ENCODE measurements around the gene FOXC1. TPM values are rescaled to one million over a fixed set of nuclear protein-coding genes. Genes with fewer than 3 reads are reported as not detected.

The FOXC1 gene
- total RNA-seq, 4 donors from 2014 or later = 0.75 to 0.96 (median 0.79) TPM

GRCh38 chr6:1585669-1586049 lies 24.1 kb upstream of the FOXC1 start:
- TF ChIP-seq POLR2AphosphoS5 (IDR thresholded peaks at IDR 0.05) (no peak), POLR2A (IDR thresholded peaks at IDR 0.05) (no peak), EP300 (IDR thresholded peaks at IDR 0.05; ENCODE audit: low read depth) (no peak)
- TF ChIP-seq, protein P1, sequence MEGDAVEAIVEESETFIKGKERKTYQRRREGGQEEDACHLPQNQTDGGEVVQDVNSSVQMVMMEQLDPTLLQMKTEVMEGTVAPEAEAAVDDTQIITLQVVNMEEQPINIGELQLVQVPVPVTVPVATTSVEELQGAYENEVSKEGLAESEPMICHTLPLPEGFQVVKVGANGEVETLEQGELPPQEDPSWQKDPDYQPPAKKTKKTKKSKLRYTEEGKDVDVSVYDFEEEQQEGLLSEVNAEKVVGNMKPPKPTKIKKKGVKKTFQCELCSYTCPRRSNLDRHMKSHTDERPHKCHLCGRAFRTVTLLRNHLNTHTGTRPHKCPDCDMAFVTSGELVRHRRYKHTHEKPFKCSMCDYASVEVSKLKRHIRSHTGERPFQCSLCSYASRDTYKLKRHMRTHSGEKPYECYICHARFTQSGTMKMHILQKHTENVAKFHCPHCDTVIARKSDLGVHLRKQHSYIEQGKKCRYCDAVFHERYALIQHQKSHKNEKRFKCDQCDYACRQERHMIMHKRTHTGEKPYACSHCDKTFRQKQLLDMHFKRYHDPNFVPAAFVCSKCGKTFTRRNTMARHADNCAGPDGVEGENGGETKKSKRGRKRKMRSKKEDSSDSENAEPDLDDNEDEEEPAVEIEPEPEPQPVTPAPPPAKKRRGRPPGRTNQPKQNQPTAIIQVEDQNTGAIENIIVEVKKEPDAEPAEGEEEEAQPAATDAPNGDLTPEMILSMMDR (IDR thresholded peaks at IDR 0.05) = no peak
- no peaks in the 10 kb centered on the region for H3K9me3 ChIP-seq
- H3K27ac ChIP-seq = no peak overlapping the region
- intact Hi-C loops (cut with DNase I; ENCODE audit: low total_unique reads) (no loop called here), in situ Hi-C loops (cut with MboI; ENCODE audit: low pct_ligation_motif_present in 1 of 4, low pct_unique_long_range_greater_than_20kb in 1 of 4, low sequenced_read_pairs in 3 of 4) (loop anchor here in 2 of 4 donors (25.0 kb wide), 2 partner anchors 1052 to 1152 kb away; no protein-coding TSS in a partner anchor)
- WGBS, 2 donors (ENCODE audit: low coverage in 1 of 2) = 88 to 89% methylated on average over 6 to 11 of the region's 12 CpGs
- H3K4me1 ChIP-seq = peaks cover 0 to 9% (median 4%) of the 10 kb centered on the region in 4 donors
- no peaks in the 10 kb centered on the region for H3K27me3 ChIP-seq
- no peak overlapping the region for H3K4me3 ChIP-seq
- H3K36me3 ChIP-seq = no peaks in the 10 kb centered on the region
- no peak for DNase-seq

GRCh38 chr6:1586256-1586655 lies 23.5 kb upstream of the FOXC1 start:
- no peaks in the 10 kb centered on the region for H3K9me3 ChIP-seq
- peaks cover 0 to 9% (median 4%) of the 10 kb centered on the region in 4 donors for H3K4me1 ChIP-seq
- TF ChIP-seq, protein P1 (IDR thresholded peaks at IDR 0.05) = no peak
- TF ChIP-seq POLR2AphosphoS5 (IDR thresholded peaks at IDR 0.05) = no peak
- no peak for TF ChIP-seq POLR2A (IDR thresholded peaks at IDR 0.05)
- no peak for TF ChIP-seq EP300 (IDR thresholded peaks at IDR 0.05; ENCODE audit: low read depth)
- no peaks in the 10 kb centered on the region for H3K27me3 ChIP-seq
- no peak overlapping the region for H3K4me3 ChIP-seq
- no peak overlapping the region for H3K27ac ChIP-seq
- no peak for DNase-seq
- no peaks in the 10 kb centered on the region for H3K36me3 ChIP-seq
- WGBS, 2 donors (ENCODE audit: low coverage in 1 of 2) = 88 to 100% methylated on average over 3 to 7 of the region's 7 CpGs
- intact Hi-C loops (cut with DNase I; ENCODE audit: low total_unique reads) (no loop called here), in situ Hi-C loops (cut with MboI; ENCODE audit: low pct_ligation_motif_present in 1 of 4, low pct_unique_long_range_greater_than_20kb in 1 of 4, low sequenced_read_pairs in 3 of 4) (loop anchor here in 2 of 4 donors (25.0 kb wide), 2 partner anchors 1051 to 1151 kb away; no protein-coding TSS in a partner anchor)

- Histone ChIP-seq H3K4me1 (peaks cover 0 to 9% (median 4%) of the 10 kb centered on the region in 4 donors), H3K9me3 (no peaks in the 10 kb centered on the region), H3K27me3 (no peaks in the 10 kb centered on the region), H3K4me3 (no peak overlapping the region), H3K36me3 (no peaks in the 10 kb centered on the region), H3K27ac (no peak overlapping the region)
- intact Hi-C loops (cut with DNase I; ENCODE audit: low total_unique reads) (no loop called here), in situ Hi-C loops (cut with MboI; ENCODE audit: low pct_ligation_motif_present in 1 of 4, low pct_unique_long_range_greater_than_20kb in 1 of 4, low sequenced_read_pairs in 3 of 4) (loop anchor here in 2 of 4 donors (25.0 kb wide), 2 partner anchors 1050 to 1150 kb away; no protein-coding TSS in a partner anchor)
- 75% methylated on average over 5 of the region's 5 CpGs; no CpG with 5 or more reads in 1 of the 2 donors for WGBS, 2 donors (ENCODE audit: low coverage in 1 of 2)
- no peak for TF ChIP-seq POLR2A (IDR thresholded peaks at IDR 0.05)
- TF ChIP-seq, protein P1 (IDR thresholded peaks at IDR 0.05) = no peak
- TF ChIP-seq EP300 (IDR thresholded peaks at IDR 0.05; ENCODE audit: low read depth) = no peak
- DNase-seq = no peak
Observed at GRCh38 chr6:1586861-1587450, 22.8 kb upstream of the FOXC1 start.

DNA sequence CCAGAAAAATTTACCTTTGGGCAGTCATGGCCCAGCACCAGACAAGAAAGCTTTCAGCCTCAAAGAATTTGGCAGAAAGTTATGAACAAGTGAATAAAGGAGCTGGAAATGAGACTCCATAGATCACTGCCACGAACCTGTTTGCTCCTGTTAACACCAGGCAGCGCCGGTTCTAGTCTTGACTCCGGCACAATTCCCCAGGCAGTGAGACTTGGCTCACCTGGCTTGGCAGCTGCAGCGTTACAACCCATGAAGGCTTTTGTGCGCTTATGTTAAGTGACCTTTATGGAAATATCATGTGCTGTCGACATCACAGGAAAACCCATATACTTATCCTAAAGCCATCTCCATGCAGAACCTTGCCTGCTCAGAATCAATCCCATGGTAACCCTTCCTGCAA lies 22.2 kb upstream of the FOXC1 start:
- Histone ChIP-seq H3K27ac (no peak overlapping the region), H3K27me3 (no peaks in the 10 kb centered on the region), H3K9me3 (no peaks in the 10 kb centered on the region), H3K36me3 (no peaks in the 10 kb centered on the region), H3K4me3 (no peak overlapping the region), H3K4me1 (peaks cover 0 to 9% (median 4%) of the 10 kb centered on the region in 4 donors)
- WGBS, 2 donors (ENCODE audit: low coverage in 1 of 2) = 96% methylated on average over 7 of the region's 7 CpGs; no CpG with 5 or more reads in 1 of the 2 donors
- intact Hi-C loops (cut with DNase I; ENCODE audit: low total_unique reads) = no loop called here
- DNase-seq = no peak
- in situ Hi-C loops (cut with MboI; ENCODE audit: low pct_ligation_motif_present in 1 of 4, low pct_unique_long_range_greater_than_20kb in 1 of 4, low sequenced_read_pairs in 3 of 4) = loop anchor here in 2 of 4 donors (25.0 kb wide), 2 partner anchors 1050 to 1150 kb away; no protein-coding TSS in a partner anchor
- TF ChIP-seq POLR2A (IDR thresholded peaks at IDR 0.05) (no peak), EP300 (IDR thresholded peaks at IDR 0.05; ENCODE audit: low read depth) (no peak), POLR2AphosphoS5 (IDR thresholded peaks at IDR 0.05) (no peak)
- TF ChIP-seq, protein P1 (IDR thresholded peaks at IDR 0.05) = no peak

Measured in transverse colon (tissue), 4 donors.